Ovary (tissue), 3 donors: ENCODE results near the gene RAD23B.

Experiments
- CTCF ChIP-seq, 3 donors: fragments of 450-650 bp in 2 of 3; fragments of 200-600 bp in 1 of 3; IDR thresholded peaks; one replicate each; pipeline versions ENCODE4 v1.5.1 to v1.8.0; 2016 to 2022; ENCODE audit warnings: antibody characterized with exemption in 3 of 3, mild to moderate bottlenecking in 1 of 3
- POLR2A ChIP-seq: fragments of 450-650 bp; IDR thresholded peaks from one replicate; pipeline ENCODE4 v1.6.1; 2017; ENCODE audit warnings: antibody characterized with exemption, mild to moderate bottlenecking, moderate library complexity
- donor health status: DM: no; HTN: no; CAD: no.

GRCh38 chr9:107333363-107333762 is 50.3 kb downstream of the RAD23B start:
- TF ChIP-seq CTCF (IDR thresholded peaks at IDR 0.05) (no peak), POLR2A (no peak)
